ENCODE data around the gene SLC8A3.

DNA sequence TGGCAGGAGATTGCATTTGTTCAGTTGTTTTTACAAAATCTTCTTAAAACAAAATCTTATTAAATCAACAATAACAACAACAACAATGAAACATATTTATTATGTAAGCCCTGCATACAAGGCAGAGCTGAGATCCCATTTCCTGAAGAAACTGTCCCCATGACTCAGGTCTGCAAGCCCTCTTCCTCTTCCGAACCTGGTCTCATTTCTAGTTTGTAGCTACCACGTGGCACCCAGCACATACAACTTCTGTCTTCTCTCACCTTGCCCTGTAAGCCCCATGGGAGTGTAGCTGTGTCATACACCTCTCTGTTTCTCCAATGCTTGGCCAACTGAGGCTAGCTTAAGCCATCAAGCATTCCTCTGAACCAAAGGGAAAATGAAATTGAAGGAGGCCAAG is 106.4 kb downstream of the SLC8A3 start:
- TF ChIP-seq EZH2 (IDR thresholded peaks at IDR 0.05; ENCODE audit: insufficient read depth, poor library complexity, severe bottlenecking), result no peak
- no peak for TF ChIP-seq EZH2phosphoT487 (IDR thresholded peaks at IDR 0.05; ENCODE audit: insufficient read depth, low read depth)
